ENCODE data around the gene LAMP1. TPM values are rescaled to one million over a fixed set of nuclear protein-coding genes. Genes with fewer than 3 reads are reported as not detected.
"Not testable (repeated sequence)": the region's sequence is repeated elsewhere in the genome, so short reads cannot be mapped to it uniquely, and the experiment has no call there.

The LAMP1 gene
- polyA plus RNA-seq, 3 donors, result 180 to 193 (median 192) TPM

GRCh38 chr13:113288880-113289279, 8.2 kb upstream of the LAMP1 start:
- no peak for DNase-seq (ENCODE audit: extremely low read depth in 1 of 11, low read depth in 9 of 11, low spot score in 4 of 11)

DNA sequence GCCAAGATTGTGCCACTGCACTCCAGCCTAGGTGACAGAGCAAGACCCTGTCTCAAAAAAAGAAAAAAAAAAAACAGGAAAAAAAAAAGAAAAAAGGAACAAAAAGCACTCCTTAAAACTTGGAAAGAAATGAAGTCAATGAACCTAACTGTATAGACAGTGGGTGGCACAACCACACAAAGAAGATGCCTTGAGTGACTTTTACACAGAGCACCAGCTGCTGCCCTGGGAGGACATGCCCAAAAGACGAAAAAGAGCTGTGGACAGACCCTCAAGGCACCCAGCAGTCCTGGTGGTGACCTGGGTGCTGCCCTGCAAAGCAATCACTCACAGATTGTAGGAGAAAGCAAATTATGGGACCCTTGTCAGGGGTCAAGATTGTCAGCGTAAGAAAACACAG, 5.9 kb upstream of the LAMP1 start:
- no peak for DNase-seq (ENCODE audit: extremely low read depth in 1 of 11, low read depth in 9 of 11, low spot score in 4 of 11)

GRCh38 chr13:113292021-113292862, 4.8 kb upstream of the LAMP1 start:
- DNase-seq (ENCODE audit: extremely low read depth in 1 of 11, low read depth in 9 of 11, low spot score in 4 of 11), result peak in 1 of 11 donors; percentile 12

DNA sequence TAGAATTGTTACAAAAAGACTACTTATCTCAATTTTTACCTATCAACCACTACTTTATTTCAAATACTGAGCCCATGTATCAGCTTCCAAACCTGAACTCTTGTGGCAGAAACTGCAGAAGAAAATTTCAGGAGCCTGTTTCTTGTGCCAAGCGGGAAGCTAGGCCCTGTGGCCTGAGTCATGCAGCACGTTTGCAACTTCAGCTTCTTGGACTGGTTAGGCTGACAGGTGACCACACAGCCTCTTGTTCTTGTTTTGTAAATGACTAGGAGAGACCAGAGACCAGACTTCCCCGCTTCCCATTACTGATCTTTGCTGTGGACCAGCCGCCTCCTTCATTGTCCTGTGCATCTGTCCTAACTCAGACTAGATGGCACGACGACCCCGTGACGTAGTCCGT, 3.4 kb upstream of the LAMP1 start:
- no peak for DNase-seq (ENCODE audit: extremely low read depth in 1 of 11, low read depth in 9 of 11, low spot score in 4 of 11)

DNA sequence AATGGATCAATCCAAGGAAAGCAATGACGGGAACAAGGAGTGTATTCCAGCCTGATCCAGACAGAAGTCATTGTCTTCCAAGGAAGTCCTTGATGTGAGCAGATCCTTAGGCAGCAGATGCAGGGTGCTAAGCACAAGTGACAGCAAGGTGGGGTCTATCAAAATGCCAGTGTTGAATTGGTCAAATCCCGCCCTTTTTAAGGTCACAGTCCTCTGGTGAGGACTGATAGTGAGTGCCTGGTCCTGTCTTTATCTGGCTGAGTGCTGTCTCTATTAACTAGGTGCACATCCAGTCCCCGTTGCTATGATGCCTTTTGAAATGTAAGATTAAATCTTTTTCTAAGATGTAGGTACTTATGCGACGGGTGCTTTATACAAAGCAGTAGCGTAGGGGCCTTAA, 1.3 kb upstream of the LAMP1 start:
- DNase-seq (ENCODE audit: extremely low read depth in 1 of 11, low read depth in 9 of 11, low spot score in 4 of 11), result no peak

GRCh38 chr13:113297370-113298042, 467 bp downstream of the LAMP1 start:
- no peak for DNase-seq (ENCODE audit: extremely low read depth in 1 of 11, low read depth in 9 of 11, low spot score in 4 of 11)

- no peak for DNase-seq (ENCODE audit: extremely low read depth in 1 of 11, low read depth in 9 of 11, low spot score in 4 of 11)
Observed at GRCh38 chr13:113298043-113298945, 1.3 kb downstream of the LAMP1 start.

- DNase-seq (ENCODE audit: extremely low read depth in 1 of 11, low read depth in 9 of 11, low spot score in 4 of 11), result no peak
Observed at GRCh38 chr13:113299951-113300350, 2.9 kb downstream of the LAMP1 start.

GRCh38 chr13:113302986-113303385, 5.9 kb downstream of the LAMP1 start:
- DNase-seq (ENCODE audit: extremely low read depth in 1 of 11, low read depth in 9 of 11, low spot score in 4 of 11), result no peak

GRCh38 chr13:113304121-113304520, 7.1 kb downstream of the LAMP1 start:
- DNase-seq (ENCODE audit: extremely low read depth in 1 of 11, low read depth in 9 of 11, low spot score in 4 of 11), result no peak

DNA sequence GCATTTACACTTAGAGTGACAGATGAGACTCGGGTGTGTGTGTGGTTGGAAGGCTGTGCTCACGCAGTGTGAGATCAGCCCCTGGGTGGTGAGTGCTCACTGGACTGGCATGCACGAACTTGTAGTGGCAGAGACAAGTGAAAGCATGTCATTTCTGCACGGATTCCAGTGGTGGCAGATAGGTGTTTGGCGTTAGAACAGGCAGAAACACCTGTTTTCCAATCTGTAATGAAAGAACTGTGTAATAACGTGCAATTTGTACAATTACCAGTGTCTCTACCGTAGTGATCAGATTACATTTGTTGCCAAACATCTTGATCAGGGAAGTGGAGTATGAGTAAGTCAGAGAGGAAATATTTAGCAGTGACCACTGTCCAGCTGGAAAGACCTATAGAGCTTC, 8.2 kb downstream of the LAMP1 start:
- DNase-seq (ENCODE audit: extremely low read depth in 1 of 11, low read depth in 9 of 11, low spot score in 4 of 11), result no peak

DNA sequence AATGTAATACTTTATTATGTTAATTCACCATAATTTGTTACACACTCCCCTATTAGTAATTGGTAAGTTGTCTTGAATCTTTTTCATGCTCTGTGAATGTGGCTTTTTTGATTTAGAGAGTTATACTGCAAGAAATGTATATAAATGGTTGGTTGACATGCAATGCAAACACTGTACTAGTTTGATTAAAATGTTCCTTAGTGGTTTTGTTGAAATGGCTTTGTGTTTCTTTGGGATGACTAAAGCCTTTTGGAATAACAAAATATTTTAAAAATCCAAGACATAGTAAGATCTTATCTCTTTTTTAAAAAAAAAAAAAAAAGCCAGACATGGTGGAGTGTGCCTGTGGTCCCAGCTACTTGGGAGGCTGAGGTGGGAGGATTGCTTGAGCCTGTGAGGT, 10.5 kb downstream of the LAMP1 start:
- DNase-seq (ENCODE audit: extremely low read depth in 1 of 11, low read depth in 9 of 11, low spot score in 4 of 11), result no peak

GRCh38 chr13:113309473-113309872, 12.4 kb downstream of the LAMP1 start:
- no peak for DNase-seq (ENCODE audit: extremely low read depth in 1 of 11, low read depth in 9 of 11, low spot score in 4 of 11)

- not testable (repeated sequence) for DNase-seq (ENCODE audit: extremely low read depth in 1 of 11, low read depth in 9 of 11, low spot score in 4 of 11)
Observed at GRCh38 chr13:113314112-113314511, 17.1 kb downstream of the LAMP1 start.

DNA sequence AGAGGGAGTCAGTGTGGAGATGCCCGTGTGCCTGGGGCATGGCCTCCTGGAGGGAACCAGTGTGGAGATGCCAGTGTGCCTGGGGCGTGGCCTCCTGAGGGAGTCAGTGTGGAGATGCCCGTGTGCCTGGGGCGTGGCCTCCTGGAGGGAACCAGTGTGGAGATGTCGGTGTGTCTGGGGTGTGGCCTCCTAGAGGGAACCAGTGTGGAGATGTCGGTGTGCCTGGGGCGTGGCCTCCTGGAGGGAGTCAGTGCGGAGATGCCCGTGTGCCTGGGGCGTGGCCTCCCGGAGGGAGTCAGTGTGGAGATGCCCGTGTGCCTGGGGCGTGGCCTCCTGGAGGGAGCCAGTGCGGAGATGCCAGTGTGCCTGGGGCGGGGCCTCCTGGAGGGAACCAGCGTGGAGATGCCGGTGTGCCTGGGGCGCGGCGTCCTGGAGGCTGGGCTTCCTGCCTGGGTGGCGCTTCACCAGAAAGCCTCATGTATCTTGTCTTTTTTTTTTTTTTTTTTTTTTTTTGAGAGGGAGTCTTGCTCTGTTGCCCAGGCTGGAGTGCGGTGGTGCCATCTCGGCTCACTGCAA, 17.9 kb downstream of the LAMP1 start:
- not testable (repeated sequence) for DNase-seq (ENCODE audit: extremely low read depth in 1 of 11, low read depth in 9 of 11, low spot score in 4 of 11)

- no peak for DNase-seq (ENCODE audit: extremely low read depth in 1 of 11, low read depth in 9 of 11, low spot score in 4 of 11)
Observed at GRCh38 chr13:113315992-113316391, 19.0 kb downstream of the LAMP1 start.

GRCh38 chr13:113317031-113317430, 20.0 kb downstream of the LAMP1 start:
- no peak for DNase-seq (ENCODE audit: extremely low read depth in 1 of 11, low read depth in 9 of 11, low spot score in 4 of 11)

DNA sequence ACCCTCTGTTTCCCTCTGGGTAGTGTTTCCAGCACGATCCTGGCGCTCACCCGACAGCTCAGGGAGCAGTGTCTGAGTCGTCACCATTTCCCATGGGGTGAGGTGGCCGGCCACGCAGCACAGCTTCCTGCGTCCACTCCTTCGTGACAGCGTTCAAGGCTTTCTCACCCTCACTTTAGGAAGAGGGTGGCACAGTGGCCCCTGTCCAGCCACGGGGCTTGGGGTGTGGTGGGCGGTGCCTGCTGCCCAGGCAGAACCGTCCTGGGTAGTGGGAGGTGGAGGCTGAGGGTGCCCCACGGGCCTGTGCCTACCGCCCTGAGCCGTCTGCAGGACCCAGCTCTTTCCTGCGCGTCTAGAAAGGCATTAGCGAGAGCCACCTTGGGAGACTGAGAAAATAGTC, 21.9 kb downstream of the LAMP1 start:
- no peak for DNase-seq (ENCODE audit: extremely low read depth in 1 of 11, low read depth in 9 of 11, low spot score in 4 of 11)

DNA sequence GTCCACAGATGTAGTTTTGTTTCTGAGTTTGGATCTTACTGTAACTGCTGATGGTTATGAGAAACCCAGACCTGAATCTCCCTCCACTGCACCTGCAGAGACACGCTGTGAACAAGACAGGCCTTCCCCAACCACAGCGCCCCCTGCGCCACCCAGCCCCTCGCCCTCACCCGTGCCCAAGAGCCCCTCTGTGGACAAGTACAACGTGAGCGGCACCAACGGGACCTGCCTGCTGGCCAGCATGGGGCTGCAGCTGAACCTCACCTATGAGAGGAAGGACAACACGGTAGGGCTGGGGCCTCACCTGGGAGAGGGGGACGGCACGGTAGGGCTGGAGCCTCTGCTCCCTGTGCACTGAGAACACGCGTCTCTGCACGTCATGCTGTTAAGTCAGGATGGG, 22.3 kb downstream of the LAMP1 start:
- no peak for DNase-seq (ENCODE audit: extremely low read depth in 1 of 11, low read depth in 9 of 11, low spot score in 4 of 11)

All from renal cortex interstitium (tissue), 11 donors.